Central memory CD4-positive, alpha-beta T cell (primary cell): Measurements from ENCODE around the gene TLR9.

Experiments
- DNase-seq: peaks from one replicate; pipeline ENCODE4 v3.0.0; 2022

The TLR9 gene

GRCh38 chr3:52215351-52215750, 10.1 kb downstream of the TLR9 start:
- DNase-seq, result no peak

- DNase-seq, result no peak
These were observed 11.5 kb downstream of the TLR9 start for GRCh38 chr3:52213901-52214300.

GRCh38 chr3:52213005-52213404, 12.4 kb downstream of the TLR9 start:
- no peak for DNase-seq

- DNase-seq, result no peak
These were observed 14.1 kb downstream of the TLR9 start for GRCh38 chr3:52211268-52211891.

- no peak for DNase-seq
These were observed 14.8 kb downstream of the TLR9 start for GRCh38 chr3:52210550-52211046.

GRCh38 chr3:52210037-52210436, 15.4 kb downstream of the TLR9 start:
- no peak for DNase-seq

- no peak for DNase-seq
These were observed 16.9 kb downstream of the TLR9 start for GRCh38 chr3:52208556-52208955.

- DNase-seq, result no peak
These were observed 19.6 kb downstream of the TLR9 start for GRCh38 chr3:52205727-52206372.

- DNase-seq, result no peak
These were observed 20.9 kb downstream of the TLR9 start for GRCh38 chr3:52204337-52205073.

GRCh38 chr3:52203701-52204100, 21.7 kb downstream of the TLR9 start:
- DNase-seq, result no peak

- DNase-seq, result no peak
These were observed 22.9 kb downstream of the TLR9 start for GRCh38 chr3:52202384-52203077.

GRCh38 chr3:52200981-52201679, 24.3 kb downstream of the TLR9 start:
- DNase-seq, result no peak

- no peak for DNase-seq
These were observed 26.5 kb downstream of the TLR9 start for GRCh38 chr3:52198643-52199608.

- DNase-seq, result peak; percentile 93
These were observed 27.4 kb downstream of the TLR9 start, which contains the start of gene ALAS1 for GRCh38 chr3:52197842-52198625. TSS of gene ALAS1 (plus strand) at chr3:52198160. CDS start at chr3:52199242, 1,082 bp downstream.

- no peak for DNase-seq
These were observed 28.0 kb downstream of the TLR9 start for GRCh38 chr3:52197499-52197841.

GRCh38 chr3:52196977-52197376, 28.5 kb downstream of the TLR9 start:
- no peak for DNase-seq

GRCh38 chr3:52195823-52196331, 29.6 kb downstream of the TLR9 start:
- no peak for DNase-seq

GRCh38 chr3:52195291-52195597, 30.2 kb downstream of the TLR9 start:
- no peak for DNase-seq

GRCh38 chr3:52194485-52195290, 30.8 kb downstream of the TLR9 start:
- no peak for DNase-seq

GRCh38 chr3:52193065-52193464, 32.4 kb downstream of the TLR9 start:
- DNase-seq, result no peak
